Measurements from ENCODE around the gene PDE4C. TPM values are rescaled to one million over a fixed set of nuclear protein-coding genes. Genes with fewer than 3 reads are reported as not detected.
"Not testable (repeated sequence)": the region's sequence is repeated elsewhere in the genome, so short reads cannot be mapped to it uniquely, and the experiment has no call there.

Gene PDE4C
- total RNA-seq, 2 experiments from 2014 or later, result 0.13 to 0.18 TPM

GRCh38 chr19:18216789-18217188 is 9.4 kb downstream of the PDE4C start:
- Mint-ChIP-seq H3K27me3 (peaks cover 18% of the 10 kb centered on the region), H3K36me3 (ENCODE audit: low read depth) (no peaks in the 10 kb centered on the region), H3K4me1 (peaks cover 10% of the 10 kb centered on the region), H3K9me3 (no peaks in the 10 kb centered on the region), H3K4me3 (no peak overlapping the region), H3K27ac (no peak overlapping the region)
- POLR2A ChIA-PET, result interaction anchor here (1.5 kb wide), 1 partner anchor 11 kb away, joined by 3 read pairs; no protein-coding TSS in a partner anchor
- DNase-seq, result no peak
- CTCF ChIA-PET, result no interaction called here

DNA sequence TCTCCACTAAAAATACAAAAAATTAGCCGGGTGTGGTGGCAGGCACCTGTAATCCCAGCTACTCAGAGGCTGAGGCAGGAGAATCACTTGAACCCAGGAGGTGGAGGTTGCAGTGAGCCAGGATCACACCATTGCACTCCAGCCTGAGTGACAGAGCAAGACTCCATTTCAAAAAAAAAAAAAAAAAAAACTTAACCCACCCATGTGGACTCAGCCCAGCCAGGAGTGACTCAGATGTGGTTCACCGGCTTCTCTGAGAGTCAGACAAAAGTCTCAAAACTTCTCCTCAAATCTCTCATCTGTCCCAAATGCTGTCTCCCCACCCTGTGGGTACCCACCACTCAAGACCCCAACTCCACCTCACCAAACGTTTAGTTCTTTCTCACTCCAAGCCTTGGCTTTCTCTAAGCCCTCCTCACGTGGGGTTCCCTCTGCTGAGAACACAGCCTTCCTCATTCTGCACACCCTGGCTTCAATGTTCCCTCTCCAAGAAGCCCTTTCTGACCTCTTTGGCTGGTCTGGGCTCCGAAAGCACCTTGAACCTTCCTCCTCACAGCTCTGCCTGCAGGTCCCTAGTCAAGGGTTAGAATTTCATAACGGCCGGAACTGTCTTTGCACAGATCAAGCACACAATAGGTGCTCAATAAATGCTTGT is 11.3 kb downstream of the PDE4C start:
- no peak for DNase-seq
- H3K36me3 Mint-ChIP-seq (ENCODE audit: low read depth), result no peaks in the 10 kb centered on the region
- no peaks in the 10 kb centered on the region for H3K9me3 Mint-ChIP-seq
- no peak overlapping the region for H3K27ac Mint-ChIP-seq
- peaks cover 7% of the 10 kb centered on the region for H3K4me1 Mint-ChIP-seq
- POLR2A ChIA-PET, result no interaction called here
- peaks cover 13% of the 10 kb centered on the region for H3K27me3 Mint-ChIP-seq
- no peak overlapping the region for H3K4me3 Mint-ChIP-seq
- CTCF ChIA-PET, result interaction anchor here (1.0 to 2.3 kb wide), 2 partner anchors 14 to 37 kb away, joined by 3 to 5 read pairs; no protein-coding TSS in a partner anchor

GRCh38 chr19:18211683-18212082 is 14.6 kb downstream of the PDE4C start:
- H3K4me3 Mint-ChIP-seq, result no peak overlapping the region
- ChIA-PET CTCF (no interaction called here), POLR2A (no interaction called here)
- no peak overlapping the region for H3K27ac Mint-ChIP-seq
- no peaks in the 10 kb centered on the region for H3K36me3 Mint-ChIP-seq (ENCODE audit: low read depth)
- peaks cover 5% of the 10 kb centered on the region for H3K4me1 Mint-ChIP-seq
- H3K27me3 Mint-ChIP-seq, result peaks cover 12% of the 10 kb centered on the region
- H3K9me3 Mint-ChIP-seq, result no peaks in the 10 kb centered on the region
- DNase-seq, result no peak

DNA sequence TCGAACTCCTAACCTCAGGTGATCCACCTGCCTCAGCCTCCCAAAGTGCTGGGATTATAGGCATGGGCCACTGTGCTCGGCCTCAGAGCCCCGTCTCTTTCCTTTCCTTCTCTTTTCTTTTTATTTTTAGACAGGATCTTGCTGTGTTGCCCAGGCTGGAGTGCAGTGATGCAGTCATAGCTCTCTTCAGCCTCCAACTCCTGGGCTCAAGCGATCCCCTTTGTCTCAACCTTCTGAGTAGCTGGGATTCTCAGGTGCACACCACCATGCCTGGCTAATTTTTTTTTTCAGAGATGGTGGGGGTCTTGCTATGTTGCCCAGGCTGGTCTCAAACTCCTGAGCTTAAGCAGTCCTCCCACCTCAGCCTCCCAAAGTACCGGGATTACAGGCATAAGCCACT is 16.3 kb downstream of the PDE4C start:
- H3K27ac Mint-ChIP-seq; H3K36me3 Mint-ChIP-seq (ENCODE audit: low read depth); POLR2A ChIA-PET; H3K9me3 Mint-ChIP-seq; H3K4me3 Mint-ChIP-seq; H3K4me1 Mint-ChIP-seq; DNase-seq: not testable (repeated sequence)
- CTCF ChIA-PET, result interaction anchor here (1.6 to 1.8 kb wide), 2 partner anchors 42 to 70 kb away, joined by 4 to 12 read pairs; no protein-coding TSS in a partner anchor
- H3K27me3 Mint-ChIP-seq, result peaks cover 12% of the 10 kb centered on the region

DNA sequence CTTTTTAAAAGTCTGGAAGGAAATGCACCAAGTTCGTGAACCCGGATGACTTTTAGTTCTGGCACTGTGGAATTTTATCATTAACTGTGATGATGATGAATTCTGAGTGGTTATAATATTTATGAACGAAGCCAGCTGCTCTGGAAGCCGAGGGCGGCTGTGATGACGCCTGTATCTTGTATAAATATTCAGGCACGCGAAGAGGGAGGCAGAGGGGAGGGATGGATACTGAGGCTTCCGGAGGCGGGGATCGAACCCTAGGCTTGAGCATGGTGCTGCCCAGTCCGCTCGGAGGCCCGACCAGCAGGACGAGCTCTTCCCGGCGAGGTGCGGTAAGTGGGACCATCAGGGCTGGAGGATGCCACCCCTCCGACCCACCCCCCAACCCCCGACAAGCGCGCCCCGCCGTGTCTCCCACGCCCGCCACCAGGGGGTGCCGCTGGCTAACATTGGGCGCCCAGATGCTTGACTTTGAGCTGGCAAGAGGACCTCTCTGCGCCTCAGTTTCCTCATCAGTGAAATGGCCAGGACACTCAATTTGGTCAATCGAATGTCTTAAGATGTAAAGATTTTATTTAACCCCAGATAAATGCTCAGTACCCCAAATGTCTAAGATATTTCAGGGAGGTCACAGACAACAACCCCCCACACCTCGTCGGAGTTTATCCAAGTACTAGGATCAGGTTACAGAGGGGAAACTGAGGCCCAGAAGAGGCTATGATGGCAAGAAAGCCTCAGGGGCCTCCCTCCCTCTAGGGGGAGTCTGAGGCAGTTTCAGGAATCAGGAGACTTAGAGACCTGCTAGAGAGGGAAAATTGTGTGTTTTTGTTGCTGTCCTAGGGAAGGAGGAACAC is 17.9 kb downstream of the PDE4C start:
- ChIA-PET CTCF (interaction anchor here (0.5 to 8.5 kb wide), 14 partner anchors 11 to 1306 kb away, joined by 3 to 70 read pairs (median 4); no protein-coding TSS in a partner anchor), POLR2A (no interaction called here)
- peaks cover 15% of the 10 kb centered on the region for H3K4me1 Mint-ChIP-seq
- no peak overlapping the region for H3K27ac Mint-ChIP-seq
- no peaks in the 10 kb centered on the region for H3K36me3 Mint-ChIP-seq (ENCODE audit: low read depth)
- peaks cover 10% of the 10 kb centered on the region for H3K27me3 Mint-ChIP-seq
- DNase-seq, result peak; percentile 58
- H3K4me3 Mint-ChIP-seq, result no peak overlapping the region
- H3K9me3 Mint-ChIP-seq, result no peaks in the 10 kb centered on the region

DNA sequence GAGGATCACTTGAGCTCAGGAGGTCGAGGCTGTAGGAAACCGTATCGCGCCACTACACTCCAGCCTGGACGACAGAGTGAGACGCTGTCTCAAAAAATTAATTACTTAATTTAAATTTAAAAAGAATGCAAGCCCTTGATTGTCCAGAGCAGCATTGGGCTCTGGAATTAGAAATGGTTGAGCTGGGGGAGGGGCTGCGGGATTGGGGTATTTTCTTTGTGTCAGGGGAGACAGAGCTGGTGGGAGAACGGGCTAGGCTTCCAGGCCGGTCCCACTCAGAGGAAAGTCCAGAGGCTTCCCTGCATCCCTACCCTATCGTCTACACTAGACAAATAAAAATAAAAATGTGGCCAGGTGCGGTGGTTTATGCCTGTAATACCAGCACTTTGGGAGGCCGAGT is 20.2 kb downstream of the PDE4C start:
- Mint-ChIP-seq H3K27ac (no peak overlapping the region), H3K9me3 (no peaks in the 10 kb centered on the region), H3K4me1 (peaks cover 31% of the 10 kb centered on the region), H3K27me3 (peaks cover 8% of the 10 kb centered on the region), H3K36me3 (ENCODE audit: low read depth) (no peaks in the 10 kb centered on the region), H3K4me3 (no peak overlapping the region)
- POLR2A ChIA-PET, result interaction anchor here (1.3 to 4.4 kb wide), 5 partner anchors 10 to 117 kb away, joined by 3 to 32 read pairs (median 11); partner anchors contain the start of genes LSM4 and MPV17L2
- DNase-seq, result no peak
- CTCF ChIA-PET, result interaction anchor here (1.0 to 8.5 kb wide), 5 partner anchors 13 to 123 kb away, joined by 6 to 70 read pairs (median 21); partner anchors contain the start of gene MPV17L2

GRCh38 chr19:18205200-18205892 is 20.9 kb downstream of the PDE4C start:
- no peaks in the 10 kb centered on the region for H3K9me3 Mint-ChIP-seq
- ChIA-PET POLR2A (interaction anchor here (0.6 to 4.4 kb wide), 12 partner anchors 11 to 214 kb away, joined by 3 to 36 read pairs (median 4); partner anchors contain the start of genes JUND, LSM4, MPV17L2 and PIK3R2), CTCF (interaction anchor here (0.6 to 8.5 kb wide), 9 partner anchors 13 to 190 kb away, joined by 3 to 70 read pairs (median 6); partner anchors contain the start of gene MPV17L2)
- H3K36me3 Mint-ChIP-seq (ENCODE audit: low read depth), result no peaks in the 10 kb centered on the region
- peak overlapping the region; percentile 52 for H3K27ac Mint-ChIP-seq
- DNase-seq, result peak; percentile 64
- peaks cover 31% of the 10 kb centered on the region for H3K4me1 Mint-ChIP-seq
- peak overlapping the region; percentile 90 for H3K4me3 Mint-ChIP-seq
- peaks cover 8% of the 10 kb centered on the region for H3K27me3 Mint-ChIP-seq

DNA sequence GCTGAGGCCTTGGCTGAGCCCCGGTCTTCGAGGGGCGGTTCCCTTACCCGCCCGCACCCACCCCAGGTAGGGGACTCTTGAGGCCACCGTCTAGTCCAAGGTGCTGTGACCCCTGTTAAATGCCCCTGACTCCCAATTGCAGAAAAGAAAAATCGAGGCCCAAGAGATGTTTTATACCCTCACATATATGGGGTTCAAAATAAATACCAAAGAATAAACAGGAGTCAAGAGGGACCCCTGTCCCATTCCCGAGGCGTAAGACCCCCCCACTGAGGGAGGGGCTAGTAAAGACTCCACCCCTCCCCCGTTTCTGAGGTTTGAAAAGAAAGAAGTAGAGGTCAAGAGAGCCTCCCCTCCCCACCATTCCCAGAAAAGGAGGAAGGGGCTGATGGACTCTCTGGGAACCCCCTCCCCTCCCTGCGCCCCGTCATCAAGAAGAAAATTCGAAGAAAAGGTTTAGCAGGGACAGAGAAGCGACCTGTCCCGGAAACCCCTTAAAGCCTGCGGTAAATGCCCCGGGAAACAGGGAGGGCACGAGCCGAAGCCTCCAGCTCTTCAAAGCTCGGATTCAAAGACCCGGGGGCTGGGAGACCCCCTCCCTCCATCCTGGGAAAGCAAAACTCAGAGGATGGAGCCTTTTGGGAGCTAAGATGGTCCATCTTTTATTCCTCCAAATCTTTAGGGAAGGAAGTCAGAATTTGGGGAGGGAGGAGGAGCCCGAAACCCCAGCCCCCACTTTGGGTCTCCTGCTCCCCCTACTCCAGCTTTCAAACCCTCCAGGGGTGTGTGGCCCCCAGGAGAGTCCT is 21.6 kb downstream of the PDE4C start:
- DNase-seq, result no peak

DNA sequence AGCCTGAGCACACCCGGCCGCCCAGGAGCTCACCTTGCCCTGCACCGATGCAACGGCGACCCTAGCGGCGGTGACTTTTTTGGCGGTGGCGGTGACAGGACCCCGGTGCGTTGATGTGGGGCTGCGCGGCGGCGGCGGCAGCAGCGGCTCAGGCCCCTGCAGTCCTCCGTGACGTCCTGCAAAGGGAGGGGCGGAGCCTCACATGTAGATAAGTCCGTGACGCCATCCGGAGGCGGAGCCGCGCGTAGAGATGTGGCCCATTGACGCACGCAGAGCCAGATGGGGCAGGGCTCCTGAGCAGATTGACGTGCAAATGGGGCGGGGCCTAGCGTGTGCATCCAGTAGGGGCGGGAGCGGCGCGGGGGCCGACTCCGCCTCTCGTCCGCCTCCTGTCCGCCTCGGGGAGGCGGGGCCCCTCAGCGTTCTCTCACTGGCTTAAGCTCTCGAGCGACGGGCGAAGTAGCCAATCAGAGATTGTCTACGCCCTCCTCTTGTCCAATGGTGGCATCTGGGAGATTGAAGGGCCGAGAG is 22.3 kb downstream of the PDE4C start, which contains the start of gene RAB3A:
Gene RAB3A, minus strand, starts transcription at position 180 of the 531 bp plus-strand sequence. CDS start 1,302 bp downstream, outside the sequence.
- Mint-ChIP-seq H3K4me1 (peaks cover 31% of the 10 kb centered on the region), H3K36me3 (ENCODE audit: low read depth) (peaks cover 3% of the 10 kb centered on the region), H3K9me3 (no peaks in the 10 kb centered on the region), H3K27ac (peak within 1 kb of the TSS; percentile 90), H3K27me3 (peaks cover 5% of the 10 kb centered on the region), H3K4me3 (peak within 1 kb of the TSS; percentile 90)
- DNase-seq, result peak; percentile 100
- POLR2A ChIA-PET, result interaction anchor here (0.6 to 4.4 kb wide), 9 partner anchors 11 to 218 kb away, joined by 3 to 36 read pairs (median 7); partner anchors contain the start of genes JUND, LSM4 and MPV17L2
- CTCF ChIA-PET, result interaction anchor here (0.6 to 8.5 kb wide), 15 partner anchors 11 to 210 kb away, joined by 3 to 70 read pairs (median 4); partner anchors contain the start of genes LSM4 and MPV17L2

More for the DNA sequence above, 21.6 kb downstream of the PDE4C start:
- ChIA-PET POLR2A (interaction anchor here (0.6 to 4.4 kb wide), 14 partner anchors 11 to 218 kb away, joined by 3 to 36 read pairs (median 4); partner anchors contain the start of genes JUND, LSM4, MPV17L2 and SSBP4), CTCF (interaction anchor here (0.6 to 8.5 kb wide), 16 partner anchors 12 to 209 kb away, joined by 3 to 70 read pairs (median 4); partner anchors contain the start of genes LSM4 and MPV17L2)
- H3K36me3 Mint-ChIP-seq (ENCODE audit: low read depth), result peaks cover 2% of the 10 kb centered on the region
- H3K4me3 Mint-ChIP-seq, result peak overlapping the region; percentile 90
- peak overlapping the region; percentile 90 for H3K27ac Mint-ChIP-seq
- H3K4me1 Mint-ChIP-seq, result peaks cover 31% of the 10 kb centered on the region
- H3K27me3 Mint-ChIP-seq, result peaks cover 5% of the 10 kb centered on the region
- no peaks in the 10 kb centered on the region for H3K9me3 Mint-ChIP-seq

DNA sequence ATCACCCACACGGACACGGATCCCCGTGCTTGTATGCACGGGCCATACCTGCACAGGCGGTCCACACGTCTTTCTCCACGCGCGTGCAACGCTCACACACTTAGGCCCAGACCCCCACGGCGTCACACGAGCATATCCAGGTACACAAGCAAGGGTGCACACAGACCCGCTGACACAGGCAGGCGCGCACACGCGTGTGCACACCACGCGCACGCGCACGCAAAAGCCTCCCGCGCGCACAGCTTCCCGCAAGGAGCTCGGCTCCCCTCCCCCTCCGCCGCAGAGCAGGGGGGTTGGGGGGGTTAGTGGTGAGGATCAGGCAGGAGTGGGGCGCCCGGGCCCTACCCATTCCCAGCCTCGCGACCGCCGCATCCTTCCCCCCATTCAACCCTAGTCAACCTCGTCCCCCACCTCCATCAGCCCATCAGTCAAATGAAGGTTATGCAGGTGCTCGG is 22.8 kb downstream of the PDE4C start:
- H3K36me3 Mint-ChIP-seq (ENCODE audit: low read depth), result peaks cover 3% of the 10 kb centered on the region
- peak; percentile 57 for DNase-seq
- ChIA-PET POLR2A (interaction anchor here (1.0 to 4.4 kb wide), 8 partner anchors 10 to 208 kb away, joined by 3 to 36 read pairs (median 9); partner anchors contain the start of genes JUND, LSM4 and MPV17L2), CTCF (interaction anchor here (0.6 to 8.5 kb wide), 13 partner anchors 11 to 210 kb away, joined by 3 to 70 read pairs (median 4); partner anchors contain the start of genes LSM4 and MPV17L2)
- H3K27me3 Mint-ChIP-seq, result peaks cover 2% of the 10 kb centered on the region
- peak overlapping the region; percentile 90 for H3K4me3 Mint-ChIP-seq
- H3K9me3 Mint-ChIP-seq, result no peaks in the 10 kb centered on the region
- H3K27ac Mint-ChIP-seq, result peak overlapping the region; percentile 70
- peaks cover 31% of the 10 kb centered on the region for H3K4me1 Mint-ChIP-seq
